ENCODE results near the gene DMD. TPM values are rescaled to one million over a fixed set of nuclear protein-coding genes. Genes with fewer than 3 reads are reported as not detected.

DMD gene
- total and polyA plus RNA-seq, 2 of the 8 experiments (the other 6 are each of a cell fraction or from before 2014, with no cell fraction given), result 4.8 to 7.4 TPM

- no peak overlapping the region for H3K23ac ChIP-seq (ENCODE audit: insufficient read length)
- CTCF ChIA-PET (ENCODE audit: partially characterized antibody), result no interaction called here
- H2AFZ ChIP-seq (ENCODE audit: low read length), result no peak overlapping the region
- H3K18ac ChIP-seq (ENCODE audit: extremely low read depth, low read length), result no peak overlapping the region
- no peaks in the 10 kb centered on the region for H4K20me1 ChIP-seq (replicated peaks in 1 of 2; ENCODE audit: control insufficient read depth in 1 of 2, insufficient read depth in 2 of 2, low read length in 2 of 2)
- no peaks in the 10 kb centered on the region for H3K4me1 ChIP-seq (replicated peaks in 1 of 4; ENCODE audit: control insufficient read depth in 3 of 4, insufficient read depth in 4 of 4, low read length in 3 of 4)
- H3K27ac ChIP-seq (ENCODE audit: low read depth, low read length), result no peak overlapping the region
- H4K5ac ChIP-seq (ENCODE audit: insufficient read length, low read depth, low read length), result no peak overlapping the region
- H2BK5ac ChIP-seq (ENCODE audit: low read depth, low read length), result no peak overlapping the region
- TF ChIP-seq TAF7 (optimal IDR thresholded peaks at IDR 0.05; ENCODE audit: borderline replicate concordance, low read depth, low read length), result no peak
- no peak for TF ChIP-seq ATF3 (IDR thresholded peaks at IDR 0.05; ENCODE audit: insufficient read depth, low read depth, low read length)
- no peak for TF ChIP-seq RFX5 (IDR thresholded peaks at IDR 0.05; ENCODE audit: borderline replicate concordance, low read depth, low read length)
- TF ChIP-seq EGR1 (IDR thresholded peaks at IDR 0.05; ENCODE audit: borderline replicate concordance, low read depth, low read length), result no peak
- no peak for TF ChIP-seq BRCA1 (IDR thresholded peaks at IDR 0.05; ENCODE audit: low read depth, low read length)
- TF ChIP-seq RNF2 (IDR thresholded peaks at IDR 0.05; ENCODE audit: borderline replicate concordance, low read depth, low read length, missing control alignments, poor library complexity, severe bottlenecking), result no peak
- no peak for TF ChIP-seq EP300 (IDR thresholded peaks at IDR 0.05; ENCODE audit: borderline replicate concordance in 1 of 2, low read depth in 2 of 2, low read length in 2 of 2)
- TF ChIP-seq E2F6 (IDR thresholded peaks at IDR 0.05), result no peak
- no peak for TF ChIP-seq SP4 (IDR thresholded peaks at IDR 0.05; ENCODE audit: low read length)
- H2BK20ac ChIP-seq (ENCODE audit: low read length), result no peak overlapping the region
- H2BK120ac ChIP-seq (replicated peaks; ENCODE audit: low read depth, low read length), result no peak overlapping the region
- FAIRE-seq (no peak), DNase-seq (ENCODE audit: low read depth in 1 of 2, low spot score in 2 of 2) (no peak)
- no peak overlapping the region for H2AK5ac ChIP-seq (ENCODE audit: low read depth, low read length)
- no peaks in the 10 kb centered on the region for H3K9me3 ChIP-seq (ENCODE audit: insufficient read depth in 2 of 2, low read depth in 1 of 2, low read length in 1 of 2)
- no peak overlapping the region for H3K14ac ChIP-seq (ENCODE audit: insufficient read length)
- H3K56ac ChIP-seq (replicated peaks; ENCODE audit: insufficient read length, low read depth, low read length), result no peak overlapping the region
- no peak overlapping the region for H2BK12ac ChIP-seq (ENCODE audit: low read depth, low read length)
- no peaks in the 10 kb centered on the region for H3K23me2 ChIP-seq (ENCODE audit: low read depth, low read length)
- H3K36me3 ChIP-seq (ENCODE audit: control insufficient read depth in 2 of 4, insufficient read depth in 4 of 4, low read length in 3 of 4), result no peaks in the 10 kb centered on the region
- H3K4me3 ChIP-seq (ENCODE audit: extremely low read depth in 1 of 4, insufficient read depth in 2 of 4, low read depth in 3 of 4, low read length in 4 of 4), result no peak overlapping the region
- no peak overlapping the region for H2BK15ac ChIP-seq (ENCODE audit: low read length)
- no peaks in the 10 kb centered on the region for H3K79me2 ChIP-seq (ENCODE audit: control insufficient read depth in 1 of 2, insufficient read depth in 2 of 2, low read length in 2 of 2)
- no peak overlapping the region for H3K9ac ChIP-seq (replicated peaks in 1 of 4; ENCODE audit: extremely low read depth in 1 of 4, low read depth in 3 of 4, low read length in 3 of 4)
- WGBS, 2 experiments (ENCODE audit: extremely low coverage in 1 of 2, insufficient coverage in 1 of 2, insufficient read length in 1 of 2, insufficient replicate concordance in 2 of 2, low coverage in 1 of 2, low lambda C conversion rate in 2 of 2, missing lambda C conversion rate in 1 of 2), result 83% methylated on average over 3 of the region's 3 CpGs; no CpG with 5 or more reads in 1 of the 2 experiments
- POLR2A ChIA-PET (ENCODE audit: partially characterized antibody), result no interaction called here
- H3K27me3 ChIP-seq (replicated peaks in 1 of 4; ENCODE audit: control insufficient read depth in 3 of 4, extremely low read depth in 1 of 4, insufficient read depth in 3 of 4, low read length in 3 of 4), result no peaks in the 10 kb centered on the region
- H4K8ac ChIP-seq (ENCODE audit: extremely low read depth, insufficient read depth, low read length), result no peak overlapping the region
- H3K4me2 ChIP-seq (ENCODE audit: insufficient read depth in 1 of 2, low read depth in 2 of 2, low read length in 2 of 2), result no peak overlapping the region
- H3K79me1 ChIP-seq (ENCODE audit: low read depth, low read length), result no peaks in the 10 kb centered on the region
- H4K91ac ChIP-seq (replicated peaks; ENCODE audit: insufficient read length, low read length), result no peak overlapping the region
- H3K4ac ChIP-seq (replicated peaks; ENCODE audit: insufficient read length, low read depth, low read length), result no peak overlapping the region
Measured at GRCh38 chrX:32501606-32502005, 709.7 kb downstream of the DMD start.

Data from H1 (cell line).